ENCODE data around the gene RBM19.
"Not testable (repeated sequence)": the region's sequence is repeated elsewhere in the genome, so short reads cannot be mapped to it uniquely, and the experiment has no call there.

The RBM19 gene

DNA sequence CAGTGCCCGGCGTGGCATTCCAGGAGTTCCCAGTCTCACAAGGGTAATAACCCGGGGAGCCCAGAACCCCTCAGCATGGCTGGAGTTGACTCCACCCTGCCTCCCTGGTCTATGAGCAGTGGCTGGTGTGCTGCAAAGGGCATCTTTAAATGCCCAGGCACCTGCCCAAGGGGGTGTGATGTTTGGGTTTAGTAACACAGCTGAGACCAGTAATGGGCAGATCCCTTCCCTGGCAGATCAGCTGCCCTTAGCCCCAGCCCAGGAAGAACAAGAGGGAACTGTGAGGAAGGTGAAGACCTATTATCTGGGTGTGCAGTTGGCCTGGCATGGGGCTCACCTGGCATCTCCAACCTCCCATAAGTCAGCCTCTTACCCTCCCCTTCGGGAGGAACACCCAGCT is 35.9 kb downstream of the RBM19 start:
- no peak for DNase-seq

DNA sequence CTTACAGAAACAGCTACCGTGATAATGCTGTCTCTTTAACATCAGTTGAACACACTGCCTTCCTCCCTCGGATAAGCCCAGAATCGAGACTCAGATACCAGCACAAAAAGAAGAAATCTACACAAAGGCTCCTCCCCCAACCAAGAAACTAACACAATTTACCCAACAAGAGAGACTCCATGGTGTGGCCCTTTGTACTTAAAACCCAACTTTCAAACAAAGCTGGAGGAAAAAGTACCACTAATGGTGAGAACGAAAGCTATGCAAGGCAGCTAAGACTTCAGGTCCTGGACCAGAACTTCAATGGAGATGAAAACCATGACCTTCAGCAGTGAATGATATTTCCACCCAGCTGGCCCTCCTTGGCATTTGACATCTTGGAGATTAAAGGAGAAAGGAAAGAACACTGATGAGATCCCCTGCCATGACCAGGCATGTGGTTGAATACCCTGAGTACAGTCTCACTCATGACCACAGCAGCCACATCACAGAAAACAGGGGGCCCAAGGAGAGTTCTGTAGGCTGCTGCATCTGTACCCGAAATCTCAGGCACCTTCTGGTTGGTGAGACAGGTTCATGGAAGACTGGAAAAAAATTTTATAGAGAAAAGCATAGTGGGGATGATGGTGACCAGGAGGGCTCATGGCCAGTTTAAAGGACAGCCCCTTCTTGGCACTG is 36.7 kb downstream of the RBM19 start:
- DNase-seq = no peak

DNA sequence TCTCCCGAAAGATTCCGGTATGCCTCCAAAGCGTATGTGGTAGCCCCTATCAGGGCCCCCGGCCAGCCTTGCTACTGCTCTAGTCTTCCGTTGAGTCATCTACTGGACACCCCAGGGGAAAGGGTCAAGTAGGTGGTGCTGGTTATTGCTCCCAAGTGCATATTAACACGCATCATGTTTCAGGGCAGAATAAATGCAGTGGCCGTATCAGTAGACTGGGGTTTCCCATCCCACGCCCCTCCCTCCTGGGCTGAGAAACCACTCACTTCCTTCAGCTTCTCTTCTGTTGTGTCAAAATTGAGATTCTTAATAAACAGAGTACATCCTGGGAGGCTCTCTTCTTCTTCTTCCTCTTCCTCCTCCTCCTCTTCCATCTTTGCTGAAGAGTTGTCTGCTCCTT is 39.3 kb downstream of the RBM19 start:
- no peak for DNase-seq

GRCh38 chr12:113924341-113924740 is 41.8 kb downstream of the RBM19 start:
- DNase-seq = no peak

GRCh38 chr12:113923251-113923650 is 42.9 kb downstream of the RBM19 start:
- no peak for DNase-seq

- DNase-seq = no peak
Observed at GRCh38 chr12:113921430-113921829, 44.7 kb downstream of the RBM19 start.

DNA sequence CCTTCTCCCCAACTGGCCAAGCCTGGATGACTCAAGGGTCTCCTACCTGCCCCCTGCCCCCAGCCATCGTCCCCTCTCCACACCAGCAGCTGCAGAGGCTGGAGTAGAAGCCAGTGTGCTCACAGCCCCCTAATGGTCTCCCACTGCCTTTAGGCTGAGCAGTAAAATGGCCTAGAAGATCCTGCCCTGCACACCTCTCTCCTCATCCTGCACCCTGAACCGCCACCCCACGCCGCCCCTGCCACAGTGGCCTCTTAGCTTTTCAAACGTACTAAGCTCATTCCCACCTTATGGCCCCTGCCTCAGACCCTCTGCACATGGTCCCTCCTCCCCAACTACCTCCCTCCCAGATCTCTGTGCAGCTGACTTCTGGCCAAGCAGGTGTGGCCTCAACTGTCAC is 46.3 kb downstream of the RBM19 start:
- no peak for DNase-seq

- no peak for DNase-seq
Observed at GRCh38 chr12:113918306-113918705, 47.8 kb downstream of the RBM19 start.

DNA sequence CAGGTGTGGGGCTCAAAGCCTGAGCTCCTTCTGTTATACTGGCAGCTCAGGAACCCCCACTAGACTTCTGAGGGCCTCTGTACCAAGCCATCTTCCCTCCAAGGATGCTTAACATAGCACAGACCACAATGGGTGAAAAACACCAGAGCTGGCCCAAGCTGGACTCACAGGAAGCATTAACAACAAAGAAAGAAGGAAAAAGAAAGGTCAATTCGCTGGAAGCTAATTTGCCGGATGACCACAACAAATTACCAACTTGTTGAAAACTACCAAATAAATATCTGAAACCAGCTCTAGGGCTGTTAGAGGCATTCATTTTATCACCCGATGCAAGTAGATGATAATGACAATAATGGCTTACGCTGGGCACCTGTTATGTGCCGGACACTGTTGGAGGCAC is 48.7 kb downstream of the RBM19 start:
- no peak for DNase-seq

- no peak for DNase-seq
Observed at GRCh38 chr12:113914806-113915205, 51.3 kb downstream of the RBM19 start.

DNA sequence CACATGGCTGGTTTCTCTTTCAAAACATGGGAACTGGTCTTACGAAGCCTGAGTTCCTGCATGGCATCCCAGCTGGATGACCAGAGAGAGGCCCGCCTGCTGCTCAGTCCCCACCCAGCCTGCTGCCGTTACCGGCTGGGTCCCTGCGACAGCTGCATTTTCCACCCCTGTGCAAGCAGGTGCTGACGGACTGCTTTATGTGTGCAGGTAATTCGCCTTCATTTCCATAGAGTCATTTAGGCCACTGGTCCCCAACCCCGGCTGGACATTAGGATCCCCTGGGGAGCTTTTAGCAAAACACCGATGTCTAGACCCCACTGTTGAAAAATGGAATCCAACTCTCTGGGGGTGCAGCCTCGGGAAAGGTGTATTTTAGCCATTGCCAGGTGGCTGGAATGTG is 51.9 kb downstream of the RBM19 start:
- DNase-seq = no peak

DNA sequence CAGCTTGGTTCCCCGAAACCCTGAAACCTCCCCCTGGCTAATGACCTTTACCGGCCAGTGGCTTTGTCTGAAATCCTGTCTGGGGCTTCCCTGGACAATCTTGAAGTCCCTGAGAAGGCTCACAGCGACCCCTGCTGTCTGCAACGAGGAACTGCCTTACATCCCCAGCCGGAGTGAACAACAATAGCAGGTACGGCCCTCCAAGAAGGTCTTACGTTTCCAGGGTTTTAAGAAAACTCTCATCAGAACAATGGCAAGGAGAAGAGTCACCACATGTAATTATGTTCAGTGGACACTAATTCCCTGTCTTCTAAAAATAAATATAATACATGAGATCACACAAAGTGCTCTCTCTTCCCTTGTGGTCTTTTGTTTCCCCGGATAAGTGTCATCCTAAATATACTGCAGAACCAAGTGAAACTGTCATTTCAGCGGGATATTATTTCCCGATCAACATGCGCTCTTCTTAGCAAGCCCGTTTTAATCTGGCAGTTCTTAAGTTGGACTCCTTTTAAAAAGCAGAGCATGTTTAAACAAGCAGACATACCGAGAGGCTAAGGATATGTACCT is 53.3 kb downstream of the RBM19 start:
- peak; percentile 48 for DNase-seq

GRCh38 chr12:113911971-113912759 is 54.0 kb downstream of the RBM19 start:
- DNase-seq = no peak

GRCh38 chr12:113910751-113911272 is 55.3 kb downstream of the RBM19 start:
- DNase-seq = no peak

GRCh38 chr12:113909776-113910420 is 56.2 kb downstream of the RBM19 start:
- DNase-seq = no peak

GRCh38 chr12:113908584-113909100 is 57.5 kb downstream of the RBM19 start:
- no peak for DNase-seq

DNA sequence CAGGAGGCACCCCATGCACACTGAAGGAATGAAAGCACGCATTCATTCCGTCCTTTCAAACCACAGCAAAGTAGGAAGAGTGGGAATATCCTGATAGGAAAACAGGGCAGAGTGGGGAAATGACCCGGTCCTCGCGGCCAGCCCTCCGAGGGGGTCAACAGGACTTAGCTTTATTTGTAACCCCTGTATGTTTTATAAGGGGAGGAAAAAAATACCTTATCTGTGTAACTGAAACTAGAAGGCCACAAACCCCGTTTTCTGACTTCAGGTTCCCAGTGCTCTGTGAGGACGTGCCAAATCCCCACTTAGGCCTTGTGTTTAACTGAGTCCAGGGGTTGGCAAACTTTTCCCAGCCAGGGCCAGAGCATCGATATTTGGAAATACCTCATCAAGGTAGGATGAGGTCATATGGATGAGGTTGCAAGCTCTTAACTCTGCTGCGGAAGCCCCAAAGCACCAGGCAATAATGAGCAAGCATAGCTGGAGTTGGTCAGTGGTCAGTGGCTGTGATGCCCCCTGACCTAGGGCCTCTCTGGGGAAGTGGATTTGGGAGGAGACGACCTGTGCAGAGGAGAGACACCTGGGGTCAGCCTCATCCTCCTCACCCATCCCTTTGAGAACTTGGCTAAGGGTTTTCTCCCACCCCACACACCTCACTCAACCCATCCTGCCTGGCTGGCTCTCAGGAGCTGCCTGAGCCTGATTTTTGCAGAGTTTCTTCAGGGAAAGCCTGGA is 58.5 kb downstream of the RBM19 start:
- DNase-seq = no peak

GRCh38 chr12:113906411-113907200 is 59.5 kb downstream of the RBM19 start:
- no peak for DNase-seq

DNA sequence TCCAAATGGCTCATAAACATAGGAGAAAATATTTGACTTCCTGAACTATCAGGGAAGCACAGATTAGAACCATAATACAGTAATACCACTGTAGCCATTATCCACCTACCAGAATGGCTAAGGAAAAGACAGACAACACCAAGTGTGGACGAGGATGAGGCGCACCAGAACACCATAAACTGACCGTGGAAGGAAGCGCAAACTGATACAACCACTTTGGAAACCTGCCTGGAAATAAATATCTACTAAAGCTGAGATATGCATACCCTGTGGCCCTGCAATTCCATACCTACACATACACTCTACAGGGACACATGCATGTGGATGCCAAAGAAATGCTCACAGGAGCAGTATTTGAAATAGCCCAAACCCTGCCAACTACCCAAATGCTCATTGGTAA is 60.3 kb downstream of the RBM19 start:
- no peak for DNase-seq

DNA sequence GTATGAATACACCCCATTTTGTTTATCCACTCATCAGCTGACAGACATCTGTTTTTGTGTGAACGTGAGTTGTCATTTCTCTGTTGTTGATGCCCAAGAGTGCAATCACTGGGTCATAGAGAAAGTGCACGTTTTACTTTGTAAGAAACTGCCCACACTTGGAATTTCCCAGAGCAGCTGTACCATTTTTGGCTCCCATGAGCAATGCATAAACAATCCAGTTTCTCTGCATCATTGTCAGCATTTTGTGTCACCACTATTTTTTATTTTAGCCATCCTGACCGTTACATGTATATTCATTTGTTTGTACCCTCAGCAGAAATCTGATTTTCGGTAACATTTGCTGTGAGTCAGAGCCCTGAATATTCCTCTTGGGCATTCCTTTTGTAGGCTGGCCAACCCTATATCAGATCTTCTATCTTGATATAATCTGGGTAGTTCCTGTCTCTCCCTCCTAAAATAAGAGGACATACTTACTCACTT is 62.7 kb downstream of the RBM19 start:
- DNase-seq = no peak

- DNase-seq = not testable (repeated sequence)
Observed at GRCh38 chr12:113901319-113901718, 64.8 kb downstream of the RBM19 start.

Data from CD4-positive, alpha-beta T cell treated with Interleukin-6 for 4 hours (primary cell).